Measurements from ENCODE around the gene PAK6.

Gene PAK6

DNA sequence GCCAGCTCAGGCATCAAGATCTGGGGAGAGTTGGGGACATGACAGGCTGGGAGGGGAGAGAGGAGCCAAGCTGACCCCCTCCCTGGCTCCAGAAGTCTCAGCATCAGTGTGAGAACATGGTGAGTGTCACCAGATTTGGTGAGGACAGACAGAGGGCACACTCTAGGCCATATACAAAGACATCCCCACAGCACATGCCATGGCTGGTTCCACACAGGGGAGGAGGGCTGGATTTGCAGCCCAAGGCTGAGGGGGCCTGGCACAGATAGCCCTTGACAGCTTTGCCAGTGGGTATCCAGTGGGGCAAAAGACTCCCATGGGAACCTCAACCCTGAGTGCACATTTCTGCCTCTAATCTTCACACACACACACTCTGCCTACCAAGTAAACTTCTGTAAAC lies 54.1 kb downstream of the PAK6 start:
- DNase-seq (ENCODE audit: low spot score), result no peak

- DNase-seq (ENCODE audit: low spot score), result no peak
Measured at GRCh38 chr15:40293905-40294895, 55.3 kb downstream of the PAK6 start.

- DNase-seq (ENCODE audit: low spot score), result no peak
Measured at GRCh38 chr15:40295297-40295696, 56.4 kb downstream of the PAK6 start.

DNA sequence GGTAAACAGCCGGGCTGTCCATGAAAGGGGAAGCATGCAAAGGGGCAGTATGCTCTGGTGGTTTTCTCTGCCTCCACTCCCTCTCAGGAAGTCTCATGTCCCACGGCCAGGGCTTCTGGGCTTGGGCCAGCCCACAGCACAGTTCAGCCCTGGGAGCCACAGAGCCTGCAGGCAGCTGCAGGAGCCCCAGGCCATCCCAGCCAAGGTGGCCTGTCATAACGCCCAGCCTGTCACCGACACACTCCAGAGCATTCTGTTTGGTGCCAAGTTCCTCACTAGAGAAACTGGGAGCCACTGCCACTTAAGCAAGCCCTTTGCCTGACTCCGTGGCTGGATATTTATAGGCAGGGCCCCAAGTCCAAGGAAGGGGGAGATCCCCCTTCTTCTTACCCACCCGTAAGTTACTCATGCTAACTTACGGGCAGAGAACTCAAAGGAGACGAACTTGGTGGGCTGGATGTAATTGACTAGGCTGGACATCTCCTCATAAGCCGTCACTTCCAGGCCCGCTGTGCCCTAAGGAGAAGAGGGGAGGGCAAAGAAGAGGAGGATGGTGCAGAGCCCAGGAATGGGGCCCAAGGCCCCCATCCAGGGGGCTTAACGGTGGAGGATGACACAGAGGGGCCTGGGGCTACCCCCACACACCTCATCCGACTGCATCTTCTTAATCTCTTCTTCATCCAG lies 57.2 kb downstream of the PAK6 start:
- DNase-seq (ENCODE audit: low spot score), result no peak

- DNase-seq (ENCODE audit: low spot score), result no peak
Measured at GRCh38 chr15:40296561-40297230, 57.8 kb downstream of the PAK6 start.

GRCh38 chr15:40297356-40297755 lies 58.5 kb downstream of the PAK6 start:
- DNase-seq (ENCODE audit: low spot score), result no peak

GRCh38 chr15:40298216-40298935 lies 59.5 kb downstream of the PAK6 start:
- DNase-seq (ENCODE audit: low spot score), result no peak

- no peak for DNase-seq (ENCODE audit: low spot score)
Measured at GRCh38 chr15:40300367-40300766, 61.5 kb downstream of the PAK6 start.

DNA sequence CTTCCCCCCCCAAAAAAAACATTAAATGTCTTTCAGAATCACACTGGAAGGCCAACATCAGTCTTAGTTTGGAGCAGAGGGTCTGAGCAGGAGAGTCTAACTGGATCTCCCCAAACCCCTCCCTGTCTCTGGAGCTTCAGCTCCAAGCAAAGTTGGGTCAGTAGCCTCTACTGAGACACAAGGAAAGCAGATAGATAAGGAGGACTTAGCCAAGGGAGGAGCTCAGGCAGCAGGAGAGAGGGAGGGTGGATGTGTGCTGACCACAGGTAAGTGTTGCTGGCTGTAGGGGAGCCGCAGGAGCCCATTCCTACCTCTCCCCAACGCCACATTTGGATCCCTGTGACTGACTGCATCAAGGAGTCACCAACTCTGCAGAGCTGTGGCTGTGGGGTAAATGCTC lies 61.9 kb downstream of the PAK6 start:
- DNase-seq (ENCODE audit: low spot score), result no peak

DNA sequence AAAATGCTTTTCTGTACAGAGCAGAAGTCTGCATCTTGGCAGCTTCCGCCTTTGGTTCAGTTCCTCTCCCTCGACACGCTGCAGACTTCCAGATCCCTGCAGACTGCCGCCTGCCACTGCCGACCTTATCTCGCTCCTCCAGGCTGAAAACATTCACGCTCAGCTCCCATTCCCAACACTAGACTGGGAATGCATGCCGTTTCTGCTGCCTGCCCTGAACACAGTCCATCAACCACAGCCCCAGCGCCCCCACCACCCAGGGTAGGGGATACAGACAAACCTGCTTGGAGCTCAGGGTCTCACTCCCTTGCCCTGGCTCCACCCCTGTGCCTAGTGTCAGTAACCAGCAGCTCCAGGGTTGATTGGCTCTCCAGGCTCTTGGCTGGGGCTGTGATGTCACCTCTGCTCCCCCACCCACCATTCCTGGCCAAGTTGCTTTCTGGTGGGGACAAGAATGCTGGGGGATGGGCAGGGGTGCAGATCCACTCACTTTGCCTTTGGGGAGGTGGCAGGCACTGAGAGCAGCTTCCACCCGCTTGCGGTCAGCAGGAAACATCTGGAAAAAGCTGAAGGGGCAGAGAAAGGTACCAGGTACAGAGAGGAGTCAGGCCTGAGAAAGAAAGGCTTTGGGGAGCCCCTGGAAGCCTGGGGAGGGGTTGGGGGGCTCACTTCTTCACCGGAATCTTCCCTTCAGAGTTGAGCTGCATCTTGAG lies 62.8 kb downstream of the PAK6 start:
- no peak for DNase-seq (ENCODE audit: low spot score)

DNA sequence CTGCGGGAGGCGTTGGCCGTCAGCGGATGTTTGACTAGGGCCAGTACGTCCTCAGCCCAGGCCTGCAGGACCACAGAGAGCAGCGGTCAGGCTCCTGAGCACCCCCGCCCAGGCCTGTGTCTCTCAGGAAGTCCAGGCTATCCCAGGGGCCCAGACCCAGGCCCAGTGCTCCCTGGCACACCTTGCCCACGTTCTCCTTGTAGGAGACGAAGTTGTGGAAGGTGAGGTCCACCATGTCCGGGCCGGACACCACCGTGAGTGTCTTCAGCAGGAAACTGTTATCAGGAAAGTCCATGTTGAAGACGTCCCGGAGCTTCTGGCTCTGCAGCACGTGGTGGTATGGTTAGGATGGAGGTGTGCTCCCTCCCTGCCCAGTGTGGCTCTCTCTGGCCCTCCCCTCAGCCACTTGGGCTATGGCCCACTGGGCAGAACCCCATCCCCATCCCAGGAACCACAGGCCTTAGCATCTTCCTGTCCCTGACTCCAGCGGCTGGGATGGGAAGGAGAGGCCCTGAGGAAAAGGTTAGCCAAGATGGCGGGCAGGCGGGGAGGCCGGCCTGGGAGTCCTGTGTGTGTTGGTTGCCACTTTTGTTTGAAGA lies 63.5 kb downstream of the PAK6 start:
- no peak for DNase-seq (ENCODE audit: low spot score)

DNA sequence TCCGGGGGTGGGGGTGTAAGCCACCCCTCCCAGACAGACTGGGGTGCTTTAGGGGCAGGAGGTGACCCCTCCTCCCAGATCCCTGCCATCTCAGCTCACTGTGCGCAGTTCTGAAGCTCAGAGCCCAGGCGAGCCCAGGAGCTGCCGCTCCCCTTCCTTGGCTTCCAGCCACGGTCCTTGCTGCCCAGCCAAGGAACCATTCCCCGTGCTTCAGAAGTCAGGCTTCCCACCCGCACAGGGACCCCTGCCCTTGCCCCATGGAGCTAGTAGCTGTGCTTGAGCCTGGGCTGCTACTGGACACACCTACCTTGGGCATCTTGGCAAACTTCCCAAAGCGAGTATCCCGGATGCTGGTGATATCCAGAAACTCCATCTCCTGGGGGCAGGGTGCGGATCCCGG lies 64.1 kb downstream of the PAK6 start:
- DNase-seq (ENCODE audit: low spot score), result no peak

DNA sequence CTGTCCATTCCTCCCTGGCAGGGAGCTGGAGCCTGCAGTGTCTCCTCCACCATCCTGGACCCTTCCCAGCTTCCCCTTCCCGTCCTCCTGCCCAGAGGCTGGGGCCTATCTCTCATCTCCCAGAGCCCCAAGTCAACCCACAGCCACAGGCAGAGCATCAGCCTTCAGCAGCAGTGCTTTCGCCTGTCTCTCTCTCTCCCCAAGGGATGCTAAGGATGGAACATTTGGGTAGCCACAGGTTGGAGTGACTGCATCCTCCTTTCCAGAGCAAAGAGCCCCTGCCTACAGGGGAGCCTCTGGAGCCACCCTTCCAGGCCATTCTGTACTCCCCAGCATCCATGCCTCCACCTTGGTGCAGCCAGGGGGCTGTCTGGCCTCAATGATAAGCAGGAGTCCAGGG lies 64.7 kb downstream of the PAK6 start:
- DNase-seq (ENCODE audit: low spot score), result no peak

GRCh38 chr15:40305281-40305680 lies 66.4 kb downstream of the PAK6 start:
- DNase-seq (ENCODE audit: low spot score), result no peak

DNA sequence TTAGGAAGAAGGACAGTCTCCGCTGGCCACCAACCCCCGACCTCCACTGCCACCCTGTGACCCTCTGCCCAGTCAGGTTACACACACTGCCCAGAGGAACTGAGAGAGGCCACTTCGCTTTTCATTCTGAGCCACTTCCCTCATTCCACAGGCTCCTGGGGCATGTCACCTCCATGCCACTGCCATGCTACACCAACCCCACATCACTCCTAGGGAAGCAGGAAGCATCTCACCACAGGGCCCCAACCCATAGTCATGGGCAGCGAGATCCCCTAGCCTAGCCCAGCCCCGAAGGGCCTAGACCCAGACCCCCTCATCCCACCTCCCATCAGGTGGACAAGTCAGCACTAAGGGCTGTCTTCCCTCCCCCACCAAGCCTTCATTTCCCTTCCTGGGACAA lies 67.5 kb downstream of the PAK6 start:
- no peak for DNase-seq (ENCODE audit: low spot score)

DNA sequence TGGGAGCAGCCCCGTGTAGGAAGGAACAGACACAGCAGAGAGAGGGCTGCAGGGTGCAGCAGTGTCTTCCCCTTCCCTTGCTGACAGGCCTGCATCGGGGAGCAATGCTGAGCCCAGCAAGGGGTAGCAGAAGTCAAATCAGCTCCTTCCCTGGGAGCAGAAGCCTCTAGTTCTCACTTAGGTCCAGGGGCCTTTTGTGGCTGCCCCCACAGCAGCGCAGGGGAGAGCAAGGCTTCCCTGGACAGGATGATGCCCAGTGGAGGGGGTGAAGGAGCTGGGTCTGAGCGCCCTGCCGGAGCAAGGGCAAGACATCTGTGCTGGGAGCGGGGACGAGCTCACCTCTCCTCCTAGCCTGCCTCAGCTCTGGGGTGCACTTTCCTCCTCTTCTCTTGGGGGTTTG lies 68.0 kb downstream of the PAK6 start:
- no peak for DNase-seq (ENCODE audit: low spot score)

GRCh38 chr15:40307421-40308211 lies 68.8 kb downstream of the PAK6 start, which contains the start of gene PLCB2:
PLCB2 (minus strand) TSS chr15:40307935; CDS start chr15:40307672, 263 bp downstream.
- no peak for DNase-seq (ENCODE audit: low spot score)

DNA sequence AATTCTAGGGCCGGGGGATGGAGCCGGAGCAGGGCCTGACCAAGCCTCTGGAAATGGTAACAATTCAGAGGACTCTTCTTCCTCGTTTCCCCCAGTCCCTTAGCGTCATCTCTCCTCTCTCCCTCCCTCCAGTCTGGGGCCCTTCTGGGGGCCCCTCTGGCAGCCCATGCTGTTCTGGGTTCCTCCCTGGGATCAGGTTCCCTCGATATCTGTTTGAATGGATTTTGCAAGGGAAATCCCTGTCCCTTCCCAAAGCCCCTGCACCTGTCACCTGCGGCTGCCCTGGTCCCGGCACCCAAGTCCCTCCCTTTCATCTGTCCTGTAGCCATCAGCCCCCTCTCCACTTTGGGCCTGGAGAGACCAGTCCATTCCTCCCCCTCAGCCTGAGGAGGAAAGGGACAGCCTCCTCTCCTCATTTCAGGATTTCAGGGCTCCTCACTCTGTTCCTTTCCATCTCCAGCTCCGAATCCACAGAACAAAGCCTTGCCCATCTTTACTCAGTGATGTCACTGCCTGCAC lies 70.5 kb downstream of the PAK6 start:
- DNase-seq (ENCODE audit: low spot score), result no peak

- DNase-seq (ENCODE audit: low spot score), result peak; percentile 54
Measured at GRCh38 chr15:40310001-40310959, 71.4 kb downstream of the PAK6 start.

Data from kidney tubule cell (primary cell).